ENCODE data around the gene KLHL20. TPM values are rescaled to one million over a fixed set of nuclear protein-coding genes. Genes with fewer than 3 reads are reported as not detected.

KLHL20 gene
- total and polyA plus RNA-seq, 2 of the 8 experiments (the other 6 are each of a cell fraction or from before 2014, with no cell fraction given): 4.9 to 12.3 TPM

GRCh38 chr1:173827611-173828010 lies 112.8 kb downstream of the KLHL20 start:
- POLR2A ChIA-PET (ENCODE audit: partially characterized antibody): interaction anchor here (0.6 to 10.0 kb wide), 2 partner anchors 14 to 37 kb away, joined by 3 to 166 read pairs; partner anchors contain the start of genes GAS5 and ZBTB37
- 89% methylated on average over 2 of the region's 2 CpGs; no CpG with 5 or more reads in 1 of the 2 experiments for WGBS, 2 experiments (ENCODE audit: extremely low coverage in 1 of 2, insufficient coverage in 1 of 2, insufficient read length in 1 of 2, insufficient replicate concordance in 2 of 2, low coverage in 1 of 2, low lambda C conversion rate in 2 of 2, missing lambda C conversion rate in 1 of 2)
- no peaks in the 10 kb centered on the region; a peak in 3 of 7 replicates for H3K4me1 ChIP-seq (replicated peaks in 1 of 4; ENCODE audit: control insufficient read depth in 3 of 4, insufficient read depth in 4 of 4, low read length in 3 of 4)
- no peak for TF ChIP-seq PHF8 (conservative IDR thresholded peaks at IDR 0.05; ENCODE audit: low read depth, low read length)
- TF ChIP-seq MAFK (IDR thresholded peaks at IDR 0.05; ENCODE audit: low read depth, low read length): no peak
- no peak for TF ChIP-seq POLR2A (IDR thresholded peaks at IDR 0.05; ENCODE audit: control extremely low read depth in 1 of 2, low read depth in 2 of 2, low read length in 2 of 2)
- no peak for TF ChIP-seq USF2 (IDR thresholded peaks at IDR 0.05; ENCODE audit: low read length)
- TF ChIP-seq POU5F1 (IDR thresholded peaks at IDR 0.05; ENCODE audit: low read depth, low read length): no peak
- TF ChIP-seq CHD1 (IDR thresholded peaks at IDR 0.05; ENCODE audit: low read depth, low read length): no peak
- no peak for TF ChIP-seq ASH2L (IDR thresholded peaks at IDR 0.05; ENCODE audit: low read length)
- TF ChIP-seq HDAC2 (IDR thresholded peaks at IDR 0.05; ENCODE audit: borderline replicate concordance in 1 of 2, low read depth in 2 of 2, low read length in 2 of 2): no peak
- no peak for TF ChIP-seq FOSL1 (IDR thresholded peaks at IDR 0.05; ENCODE audit: insufficient read depth, low read depth, low read length)
- no peak for TF ChIP-seq CEBPB (IDR thresholded peaks at IDR 0.05; ENCODE audit: low read depth, low read length)
- TF ChIP-seq ATF2 (IDR thresholded peaks at IDR 0.05; ENCODE audit: low read length): no peak
- no peak for TF ChIP-seq GABPA (IDR thresholded peaks at IDR 0.05; ENCODE audit: borderline replicate concordance, insufficient read depth, low read length)

More at GRCh38 chr1:173827611-173828010, 112.8 kb downstream of the KLHL20 start:
- Histone ChIP-seq H3K9ac (replicated peaks in 1 of 4; ENCODE audit: extremely low read depth in 1 of 4, low read depth in 3 of 4, low read length in 3 of 4) (no peak overlapping the region), H2AK5ac (ENCODE audit: low read depth, low read length) (no peak overlapping the region), H2BK15ac (ENCODE audit: low read length) (no peak overlapping the region), H3K23me2 (ENCODE audit: low read depth, low read length) (peaks cover 7% of the 10 kb centered on the region), H3K27ac (ENCODE audit: low read depth, low read length) (no peak overlapping the region), H4K91ac (replicated peaks; ENCODE audit: insufficient read length, low read length) (no peak overlapping the region), H2BK5ac (ENCODE audit: low read depth, low read length) (no peak overlapping the region), H3K56ac (replicated peaks; ENCODE audit: insufficient read length, low read depth, low read length) (no peak overlapping the region), H3K9me3 (ENCODE audit: insufficient read depth in 2 of 2, low read depth in 1 of 2, low read length in 1 of 2) (no peaks in the 10 kb centered on the region), H3K4ac (replicated peaks; ENCODE audit: insufficient read length, low read depth, low read length) (no peak overlapping the region), H2BK20ac (ENCODE audit: low read length) (no peak overlapping the region), H4K8ac (ENCODE audit: extremely low read depth, insufficient read depth, low read length) (no peak overlapping the region), H3K27me3 (replicated peaks in 1 of 4; ENCODE audit: control insufficient read depth in 3 of 4, extremely low read depth in 1 of 4, insufficient read depth in 3 of 4, low read length in 3 of 4) (no peaks in the 10 kb centered on the region), H3K4me3 (ENCODE audit: extremely low read depth in 1 of 4, insufficient read depth in 2 of 4, low read depth in 3 of 4, low read length in 4 of 4) (no peak overlapping the region), H2BK12ac (ENCODE audit: low read depth, low read length) (no peak overlapping the region), H3K14ac (ENCODE audit: insufficient read length) (no peak overlapping the region), H3K79me2 (ENCODE audit: control insufficient read depth in 1 of 2, insufficient read depth in 2 of 2, low read length in 2 of 2) (peaks cover 7 to 14% of the 10 kb centered on the region in 2 experiments), H2BK120ac (replicated peaks; ENCODE audit: low read depth, low read length) (no peak overlapping the region), H4K20me1 (replicated peaks in 1 of 2; ENCODE audit: control insufficient read depth in 1 of 2, insufficient read depth in 2 of 2, low read length in 2 of 2) (peaks cover 0 to 2% of the 10 kb centered on the region in 2 experiments), H3K36me3 (ENCODE audit: control insufficient read depth in 2 of 4, insufficient read depth in 4 of 4, low read length in 3 of 4) (peaks cover 0 to 17% (median 9%) of the 10 kb centered on the region in 4 experiments; a peak in 5 of 8 replicates), H4K5ac (ENCODE audit: insufficient read length, low read depth, low read length) (no peak overlapping the region), H3K18ac (ENCODE audit: extremely low read depth, low read length) (no peak overlapping the region), H2AFZ (ENCODE audit: low read length) (no peak overlapping the region), H3K23ac (ENCODE audit: insufficient read length) (no peak overlapping the region), H3K4me2 (ENCODE audit: insufficient read depth in 1 of 2, low read depth in 2 of 2, low read length in 2 of 2) (no peak overlapping the region), H3K79me1 (ENCODE audit: low read depth, low read length) (no peaks in the 10 kb centered on the region)
- CTCF ChIA-PET (ENCODE audit: partially characterized antibody): no interaction called here
- DNase-seq (ENCODE audit: low read depth in 1 of 2, low spot score in 2 of 2): no peak
- FAIRE-seq: no peak

All from H1 (cell line).